Kidney (tissue), 22 donors: Measurements from ENCODE around the gene ZDHHC8. TPM values are rescaled to one million over a fixed set of nuclear protein-coding genes. Genes with fewer than 3 reads are reported as not detected.

Experiments
- DNase-seq, 5 donors: peaks; one replicate each; pipeline ENCODE4 v3.0.0-alpha.2; 2013 to 2020
- FAIRE-seq: peaks from 2 replicates; lab custom pipeline; 2012; peaks lifted over from hg19 to GRCh38; lab: Jason Lieb, UNC
- H3K27ac ChIP-seq, 2 donors: one replicate each; pipeline ENCODE4 v1.7.0; 2013; ENCODE audit warnings: low read depth in 2 of 2, low read length in 2 of 2, inconsistent platforms in 1 of 2
- H3K27me3 ChIP-seq: one replicate; pipeline ENCODE4 v1.7.1; 2013; ENCODE audit warnings: low read length, inconsistent platforms; ENCODE audit not compliant: control insufficient read depth, insufficient read depth
- H3K36me3 ChIP-seq, 3 donors: one replicate each; pipeline versions ENCODE4 v1.7.0 to v1.7.1; 2013; ENCODE audit warnings: low read length in 3 of 3, control low read depth in 1 of 3, inconsistent platforms in 1 of 3; ENCODE audit not compliant: insufficient read depth in 3 of 3, control insufficient read depth in 2 of 3
- H3K4me1 ChIP-seq, 3 donors: one replicate each; pipeline versions ENCODE4 v1.7.0 to v1.7.1; 2013; ENCODE audit warnings: low read length in 3 of 3, inconsistent platforms in 1 of 3, low read depth in 1 of 3; ENCODE audit not compliant: control insufficient read depth in 2 of 3, insufficient read depth in 2 of 3
- H3K4me3 ChIP-seq, 3 donors: one replicate each; pipeline versions ENCODE4 v1.7.0 to v1.8.1; 2013; ENCODE audit warnings: low read length in 3 of 3, control low read depth in 1 of 3, inconsistent platforms in 1 of 3
- H3K9ac ChIP-seq, 3 donors: one replicate each; pipeline versions ENCODE4 v1.7.0 to v1.7.1; 2013; ENCODE audit warnings: low read length in 3 of 3, control low read depth in 1 of 3, inconsistent platforms in 1 of 3
- H3K9me3 ChIP-seq, 3 donors: one replicate each; pipeline versions ENCODE4 v1.7.0 to v1.7.1; 2013; ENCODE audit warnings: low read length in 3 of 3, control low read depth in 1 of 3, inconsistent platforms in 1 of 3; ENCODE audit not compliant: control insufficient read depth in 2 of 3, insufficient read depth in 1 of 3
- CTCF ChIP-seq: IDR thresholded peaks from 3 replicates; pipeline ENCODE4 v1.5.1; 2012; ENCODE audit warnings: mild to moderate bottlenecking, moderate library complexity, borderline replicate concordance; ENCODE audit not compliant: insufficient read depth; ENCODE audit errors: extremely low read depth
- intact Hi-C: fragments of 100-400 bp; cut with DNase I; formaldehyde crosslinking; loops from one replicate; pipeline ENCODE4 v1.11.1; 2022
- long read RNA-seq, 10 donors: library from polyadenylated mRNA in 1 of 10; unstranded in 1 of 10; transcript quantifications; one replicate each; pipeline ENCODE4 v2.0.0 and lab custom pipeline, GENCODE V29; 2021 to 2026
- polyA plus RNA-seq: library from polyadenylated mRNA; stranded (reverse); fragments of 350-450 nt; fragmentation: Illumina TruSeq; extraction: RNeasy Lipid Tissue Mini Kit (QIAGEN cat#74804); gene quantifications from one replicate; pipeline ENCODE4 v1.2.3, GENCODE V29; 2014; ENCODE audit warnings: low read depth, low replicate concordance; ENCODE audit not compliant: insufficient read depth
- total RNA-seq: library from RNA; stranded (reverse); fragmentation: NEBNext Ultra II Directional; extraction: Animal tissue kit (Norgen Biotek cat#: 25700); gene quantifications from one replicate; pipeline ENCODE4 v1.2.1, GENCODE V29; 2021
- donor health status: control.
- donor health status: control.
- donor health status: control.
- donor health status: control.
- donor health status: control.
- donor health status: DM: yes; HTN: yes; CAD: no.
- donor health status: Normal renal cell carcinoma (clear cell type).

Gene ZDHHC8, protein sequence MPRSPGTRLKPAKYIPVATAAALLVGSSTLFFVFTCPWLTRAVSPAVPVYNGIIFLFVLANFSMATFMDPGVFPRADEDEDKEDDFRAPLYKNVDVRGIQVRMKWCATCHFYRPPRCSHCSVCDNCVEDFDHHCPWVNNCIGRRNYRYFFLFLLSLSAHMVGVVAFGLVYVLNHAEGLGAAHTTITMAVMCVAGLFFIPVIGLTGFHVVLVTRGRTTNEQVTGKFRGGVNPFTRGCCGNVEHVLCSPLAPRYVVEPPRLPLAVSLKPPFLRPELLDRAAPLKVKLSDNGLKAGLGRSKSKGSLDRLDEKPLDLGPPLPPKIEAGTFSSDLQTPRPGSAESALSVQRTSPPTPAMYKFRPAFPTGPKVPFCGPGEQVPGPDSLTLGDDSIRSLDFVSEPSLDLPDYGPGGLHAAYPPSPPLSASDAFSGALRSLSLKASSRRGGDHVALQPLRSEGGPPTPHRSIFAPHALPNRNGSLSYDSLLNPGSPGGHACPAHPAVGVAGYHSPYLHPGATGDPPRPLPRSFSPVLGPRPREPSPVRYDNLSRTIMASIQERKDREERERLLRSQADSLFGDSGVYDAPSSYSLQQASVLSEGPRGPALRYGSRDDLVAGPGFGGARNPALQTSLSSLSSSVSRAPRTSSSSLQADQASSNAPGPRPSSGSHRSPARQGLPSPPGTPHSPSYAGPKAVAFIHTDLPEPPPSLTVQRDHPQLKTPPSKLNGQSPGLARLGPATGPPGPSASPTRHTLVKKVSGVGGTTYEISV
- total RNA-seq (57.1 TPM), polyA plus RNA-seq (18.8 TPM)
- long read RNA-seq, donor 1, full-length matches to known transcripts, result 3 of 34 reads
- long read RNA-seq, donor 1, partial matches to known transcripts, result 31 of 34 reads
- long read RNA-seq, donor 1, other reads (novel, unspliced or antisense), result 0 of 34 reads
- long read RNA-seq, donor 2, partial matches to known transcripts, result 15 of 17 reads
- long read RNA-seq, donor 2, other reads (novel, unspliced or antisense), result 0 of 17 reads
- long read RNA-seq, donor 3, full-length matches to known transcripts, result 2 of 2 reads
- long read RNA-seq, donor 3, partial matches to known transcripts, result 0 of 2 reads
- long read RNA-seq, donor 3, other reads (novel, unspliced or antisense), result 0 of 2 reads
- long read RNA-seq, donor 4, full-length matches to known transcripts, result 6 of 6 reads
- long read RNA-seq, donor 4, partial matches to known transcripts, result 0 of 6 reads
- long read RNA-seq, donor 4, other reads (novel, unspliced or antisense), result 0 of 6 reads
- long read RNA-seq, donor 5, result 0 reads
- long read RNA-seq, donor 6, full-length matches to known transcripts, result 1 of 1 reads
- long read RNA-seq, donor 6, partial matches to known transcripts, result 0 of 1 reads
- long read RNA-seq, donor 6, other reads (novel, unspliced or antisense), result 0 of 1 reads
- long read RNA-seq, donor 7, partial matches to known transcripts, result 15 of 54 reads
- long read RNA-seq, donor 7, other reads (novel, unspliced or antisense), result 39 of 54 reads
- long read RNA-seq, donor 8, full-length matches to known transcripts, result 3 of 10 reads
- long read RNA-seq, donor 8, partial matches to known transcripts, result 7 of 10 reads
- long read RNA-seq, donor 8, other reads (novel, unspliced or antisense), result 0 of 10 reads
- long read RNA-seq, donor 9, result 0 reads
- long read RNA-seq, donor 10, full-length matches to known transcripts, result 2 of 7 reads
- long read RNA-seq, donor 10, partial matches to known transcripts, result 5 of 7 reads
- long read RNA-seq, donor 10, other reads (novel, unspliced or antisense), result 0 of 7 reads

GRCh38 chr22:20131597-20131858, at the start of gene ZDHHC8:
TSS of gene ZDHHC8 (plus strand) at chr22:20131804. CDS start at chr22:20131948, 144 bp downstream.
- H3K4me3 ChIP-seq, result peak within 1 kb of the TSS; percentile 33 to 69 (median 67)
- H3K27ac ChIP-seq, result peak within 1 kb of the TSS; percentile 83 to 86
- H3K4me1 ChIP-seq, result peaks cover 0 to 41% (median 7%) of the 10 kb centered on the region in 3 donors
- DNase-seq (peak in 2 of 5 donors; percentile 29 to 63), FAIRE-seq (no peak)
- H3K27me3 ChIP-seq, result no peaks in the 10 kb centered on the region
- H3K36me3 ChIP-seq, result peaks cover 0 to 2% (median 2%) of the 10 kb centered on the region in 3 donors
- intact Hi-C loops, result no loop called here
- TF ChIP-seq CTCF, result no peak
- H3K9ac ChIP-seq, result peak within 1 kb of the TSS in 2 of 3 donors; percentile 80 to 85
- H3K9me3 ChIP-seq, result no peaks in the 10 kb centered on the region

GRCh38 chr22:20083157-20083890, 48.3 kb upstream of the ZDHHC8 start:
- no peaks in the 10 kb centered on the region for H3K9me3 ChIP-seq
- DNase-seq (peak in 1 of 5 donors; percentile 29), FAIRE-seq (no peak)
- H3K9ac ChIP-seq, result no peak overlapping the region
- H3K27me3 ChIP-seq, result no peaks in the 10 kb centered on the region
- H3K27ac ChIP-seq, result peak overlapping the region in 1 of 2 donors; percentile 15
- no peak overlapping the region for H3K4me3 ChIP-seq
- TF ChIP-seq CTCF, result no peak
- H3K4me1 ChIP-seq, result peaks cover 0 to 30% (median 22%) of the 10 kb centered on the region in 3 donors
- intact Hi-C loops, result no loop called here
- peaks cover 4 to 22% (median 21%) of the 10 kb centered on the region in 3 donors for H3K36me3 ChIP-seq
